DMS153 treated with DMSO at 0.1 percent for 48 hours (cell line): ENCODE measurements around the gene SLC44A1.

Experiments used
- DNase-seq: peaks from one replicate; lab custom pipeline; 2025; ENCODE audit not compliant: unreplicated experiment; lab: John Stamatoyannopoulos, UW

Gene SLC44A1

GRCh38 chr9:105385381-105385985 is 141.0 kb downstream of the SLC44A1 start:
- DNase-seq: no peak

DNA sequence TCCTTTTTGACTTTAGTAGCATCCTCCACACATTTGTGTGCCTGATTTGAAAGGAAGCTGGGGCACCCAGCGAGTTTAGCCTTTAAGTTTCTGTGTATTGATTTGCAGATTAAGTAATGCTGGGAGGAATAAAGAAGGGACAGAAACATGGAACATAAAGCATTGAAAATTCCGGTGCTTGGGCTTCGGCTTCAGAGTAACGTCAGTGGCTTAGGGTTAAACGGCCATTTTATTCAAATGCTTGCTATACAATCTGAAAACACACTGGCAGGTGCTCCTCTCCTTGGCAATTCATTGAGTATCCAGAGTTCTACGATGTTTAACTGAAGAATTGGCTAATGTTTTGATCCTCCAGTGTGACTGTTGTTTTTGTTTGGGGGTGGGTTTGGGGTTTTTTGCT is 145.3 kb downstream of the SLC44A1 start:
- DNase-seq: no peak

DNA sequence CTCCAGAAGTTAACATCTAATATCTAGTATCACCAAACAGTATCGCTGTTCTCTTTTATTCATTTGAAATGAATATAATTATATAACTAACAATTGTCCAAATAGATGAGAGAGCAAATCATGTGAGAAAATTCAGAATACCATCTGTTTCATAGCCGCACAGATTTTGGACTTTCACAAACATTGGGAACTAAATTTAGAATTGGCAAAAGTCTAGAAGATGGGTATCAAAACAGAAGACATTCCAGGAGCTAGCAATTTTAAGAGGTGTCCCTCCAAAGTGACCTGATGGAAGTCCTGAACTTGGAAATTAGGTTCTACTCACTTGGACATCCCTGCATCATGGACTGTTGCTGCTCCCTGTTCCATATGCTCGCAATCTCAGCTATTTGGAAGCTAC is 146.4 kb downstream of the SLC44A1 start:
- no peak for DNase-seq

- DNase-seq: no peak
Measured at GRCh38 chr9:105391288-105391687, 146.8 kb downstream of the SLC44A1 start.

- DNase-seq: no peak
Measured at GRCh38 chr9:105392531-105392930, 148.1 kb downstream of the SLC44A1 start.

DNA sequence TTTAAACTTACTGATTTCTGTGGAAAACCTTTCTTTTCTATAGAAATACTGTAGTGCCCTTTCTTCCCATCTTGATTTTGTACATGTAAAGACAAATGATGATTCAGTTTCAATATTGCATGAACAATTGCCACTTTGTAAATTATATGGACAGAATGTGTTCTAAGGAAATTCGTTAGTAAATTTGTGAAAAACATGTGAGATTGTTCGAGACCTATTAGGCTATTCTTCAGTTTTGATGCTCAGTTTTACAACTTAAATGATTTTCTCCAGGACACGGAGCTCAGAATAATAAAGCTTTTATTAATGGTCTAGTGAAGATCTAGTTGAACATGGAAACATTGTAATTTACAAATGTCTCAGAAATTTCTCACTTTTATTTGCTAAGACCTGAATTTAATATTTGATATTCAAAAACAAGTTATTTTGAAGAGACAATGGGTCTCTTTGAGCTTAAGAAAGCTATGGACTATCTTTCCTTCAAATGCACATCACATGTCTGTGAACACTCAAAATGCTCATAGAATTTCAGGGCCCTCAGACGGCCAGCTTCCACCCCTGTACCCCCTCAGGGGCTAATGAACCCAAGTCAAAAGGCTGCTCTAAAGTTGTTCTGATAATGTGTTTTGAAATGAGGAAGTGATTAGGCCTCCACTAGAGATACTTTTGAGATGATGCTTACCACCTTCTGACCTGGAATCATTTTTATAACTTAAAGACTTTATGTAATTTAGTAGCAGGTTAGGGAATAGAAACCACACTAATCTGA is 149.3 kb downstream of the SLC44A1 start:
- DNase-seq: no peak

DNA sequence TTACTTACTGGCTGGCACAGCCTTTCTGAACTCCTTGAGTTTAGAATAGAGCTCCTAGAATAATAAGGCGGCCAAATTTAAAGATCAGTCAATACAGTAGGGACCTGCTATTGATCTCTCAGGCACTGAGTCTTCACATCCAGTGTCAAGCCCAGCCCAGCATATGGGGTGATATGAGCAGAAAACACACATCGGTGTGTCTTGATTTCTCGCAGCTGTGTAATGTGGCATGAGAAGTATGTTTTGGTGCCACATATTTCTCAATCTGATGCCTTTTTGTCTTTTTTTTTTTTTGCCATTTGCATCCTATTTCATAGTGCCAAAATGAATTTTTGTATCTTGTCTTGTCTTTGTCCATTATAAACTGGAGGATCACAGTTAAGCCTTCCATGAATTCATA is 152.0 kb downstream of the SLC44A1 start:
- DNase-seq: no peak

- no peak for DNase-seq
Measured at GRCh38 chr9:105396901-105397300, 152.4 kb downstream of the SLC44A1 start.

- no peak for DNase-seq
Measured at GRCh38 chr9:105399117-105399516, 154.7 kb downstream of the SLC44A1 start.

GRCh38 chr9:105401651-105402050 is 157.2 kb downstream of the SLC44A1 start:
- no peak for DNase-seq

GRCh38 chr9:105403552-105404248 is 159.2 kb downstream of the SLC44A1 start:
- DNase-seq: no peak

DNA sequence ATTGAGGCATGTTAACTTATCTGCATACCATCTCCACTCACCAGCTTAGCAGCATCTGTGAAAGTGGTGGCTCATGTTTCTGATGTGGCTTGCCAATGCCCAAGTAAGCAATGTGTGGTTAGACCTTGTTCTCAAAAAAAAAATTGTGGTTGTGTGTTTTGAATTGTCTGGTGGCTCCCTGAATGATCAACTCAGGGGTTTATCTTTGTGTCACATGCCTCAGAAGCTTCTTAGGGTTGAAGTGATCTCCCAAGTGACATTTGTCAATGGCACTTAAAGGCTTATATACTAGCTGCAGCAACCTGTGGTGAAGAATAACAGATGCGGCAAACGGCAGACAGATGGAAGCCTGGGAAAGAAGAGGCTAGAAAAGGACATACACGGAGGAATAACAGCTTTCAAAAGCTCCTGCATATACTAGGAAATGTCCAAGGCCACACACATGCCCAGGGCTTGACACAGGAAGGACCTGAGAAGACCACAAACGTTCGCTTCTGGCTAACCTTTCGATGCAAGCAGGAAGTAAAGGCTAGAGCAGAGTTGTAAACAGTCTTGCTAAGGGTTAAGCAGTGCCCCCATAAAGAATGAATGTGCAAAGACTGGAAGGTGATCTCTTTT is 161.2 kb downstream of the SLC44A1 start:
- no peak for DNase-seq

DNA sequence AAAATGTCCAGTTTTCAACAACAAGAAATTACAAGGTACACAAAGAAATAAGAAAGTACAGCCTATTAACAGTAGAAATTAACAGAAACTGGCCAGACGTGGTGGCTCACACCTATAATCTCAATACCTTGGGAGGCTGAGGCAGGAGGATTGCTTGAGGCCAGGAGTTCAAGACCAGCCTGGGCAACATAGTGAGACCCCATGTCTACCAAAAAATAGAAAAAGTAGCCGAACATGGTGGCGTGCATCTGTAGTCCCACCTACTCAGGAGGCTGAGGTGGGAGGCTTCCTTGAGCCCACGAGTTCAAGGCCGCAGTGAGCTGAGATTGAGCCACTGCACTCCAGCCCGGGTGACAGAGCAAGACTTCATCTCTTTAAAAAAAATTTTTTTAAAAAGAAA is 161.9 kb downstream of the SLC44A1 start:
- DNase-seq: no peak

DNA sequence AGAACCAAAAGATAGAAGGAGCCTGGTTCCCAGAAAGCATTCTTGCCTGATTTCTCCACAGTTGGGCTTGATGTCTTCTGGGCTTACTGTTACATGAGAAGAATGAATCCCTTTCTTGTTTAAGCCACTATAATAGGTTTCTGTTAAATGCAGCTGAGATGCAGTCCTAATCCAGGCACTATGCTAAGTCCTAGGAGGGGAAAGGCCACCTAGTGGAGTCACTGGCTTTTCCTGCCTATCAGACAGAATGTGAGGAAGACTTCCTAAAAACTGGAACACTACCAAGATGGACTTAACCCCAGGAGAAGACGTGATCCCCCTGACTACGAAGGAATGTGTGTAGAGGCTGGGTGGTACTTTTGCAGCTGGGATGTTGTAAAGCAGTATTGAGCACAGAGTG is 169.1 kb downstream of the SLC44A1 start:
- DNase-seq: no peak

DNA sequence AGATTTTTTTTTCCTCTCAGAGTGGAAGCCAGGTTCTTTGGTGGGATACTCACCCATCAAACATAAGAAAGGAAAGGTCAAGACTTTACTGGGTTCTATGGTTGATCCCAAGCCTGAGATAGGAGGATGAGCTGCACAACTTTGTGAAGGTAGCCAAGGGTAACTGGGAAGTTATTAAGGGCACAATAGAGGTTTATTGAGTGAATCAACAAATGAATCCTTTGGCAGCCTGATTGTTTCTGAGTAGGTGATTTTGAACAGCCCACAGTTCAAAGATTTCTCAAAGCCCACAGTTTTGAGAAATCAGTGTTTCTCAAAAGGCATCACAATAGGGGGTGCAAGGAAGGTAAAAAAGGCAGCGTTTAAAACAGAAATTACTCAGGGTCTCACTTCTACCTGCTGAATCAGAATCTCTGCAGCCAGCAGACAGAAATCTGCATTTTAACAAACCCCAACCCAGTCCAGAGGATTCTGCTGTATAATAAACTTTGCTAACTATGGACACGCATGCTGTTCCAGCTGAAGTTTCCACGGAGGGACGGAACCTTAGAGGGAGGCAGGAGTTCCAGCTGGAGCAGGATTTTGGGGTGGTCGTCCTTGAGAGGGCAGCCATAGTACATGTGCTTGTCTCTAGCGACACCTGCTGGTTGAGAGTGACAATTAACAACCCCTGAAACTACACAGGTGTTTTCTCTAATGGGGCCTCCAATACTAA is 170.7 kb downstream of the SLC44A1 start:
- DNase-seq: peak; percentile 47

DNA sequence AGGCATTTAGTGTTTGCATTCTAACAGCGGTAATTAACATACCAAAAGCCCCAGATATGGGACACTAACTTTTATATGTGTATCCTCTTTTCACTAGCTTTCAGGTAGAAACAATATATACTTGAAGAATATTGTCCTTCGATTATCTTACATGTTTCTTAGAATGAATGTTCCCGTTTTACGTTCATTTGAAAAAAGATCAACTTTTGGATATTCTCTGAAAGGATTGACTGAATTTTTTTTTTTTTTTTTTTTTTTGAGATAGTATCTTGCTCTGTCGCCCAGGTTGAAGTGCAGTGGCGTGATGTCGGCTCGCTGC is 171.2 kb downstream of the SLC44A1 start:
- no peak for DNase-seq

- no peak for DNase-seq
Measured at GRCh38 chr9:105416840-105417239, 172.4 kb downstream of the SLC44A1 start.

DNA sequence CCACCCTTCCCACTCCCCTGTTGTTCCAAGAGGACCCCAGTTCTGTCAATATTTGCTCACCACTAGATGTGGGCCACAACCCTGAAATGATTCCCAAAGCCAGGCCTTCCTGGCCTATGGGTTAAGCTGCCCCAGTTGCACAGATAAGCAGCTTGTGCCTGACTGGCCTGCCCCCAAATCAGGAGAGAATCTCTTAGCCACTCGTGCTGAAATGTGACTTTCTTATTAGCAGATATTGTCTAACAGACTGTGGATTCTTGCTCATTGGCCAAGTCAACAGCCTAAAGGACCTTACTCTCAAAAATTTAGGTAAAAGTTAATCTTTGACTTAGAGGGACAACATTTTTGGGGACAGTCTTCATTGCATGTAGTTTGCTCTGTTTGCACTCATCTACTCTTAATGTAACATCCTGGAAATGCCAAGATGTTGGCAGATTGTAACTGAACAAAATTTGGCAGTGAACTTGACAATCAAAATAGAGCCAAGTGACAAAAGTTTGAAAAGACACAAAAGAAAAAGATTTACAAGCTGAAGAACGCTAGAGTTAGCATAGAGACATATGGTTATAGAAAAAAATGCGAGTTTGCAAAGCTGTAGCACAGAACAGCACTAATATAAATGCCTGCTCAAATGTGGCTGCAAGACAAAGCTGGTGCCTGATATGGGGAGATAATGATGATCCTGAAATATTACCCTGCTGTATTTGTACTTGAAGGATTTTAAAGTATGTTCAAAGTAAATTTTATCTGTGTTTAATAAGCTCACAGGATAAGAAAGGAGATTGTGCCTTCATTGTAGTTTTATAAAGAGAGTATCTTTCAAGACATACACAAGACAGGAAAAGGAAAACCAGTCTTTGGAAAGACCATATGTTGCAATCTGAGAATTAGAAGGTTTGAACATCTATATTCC is 174.4 kb downstream of the SLC44A1 start:
- no peak for DNase-seq

DNA sequence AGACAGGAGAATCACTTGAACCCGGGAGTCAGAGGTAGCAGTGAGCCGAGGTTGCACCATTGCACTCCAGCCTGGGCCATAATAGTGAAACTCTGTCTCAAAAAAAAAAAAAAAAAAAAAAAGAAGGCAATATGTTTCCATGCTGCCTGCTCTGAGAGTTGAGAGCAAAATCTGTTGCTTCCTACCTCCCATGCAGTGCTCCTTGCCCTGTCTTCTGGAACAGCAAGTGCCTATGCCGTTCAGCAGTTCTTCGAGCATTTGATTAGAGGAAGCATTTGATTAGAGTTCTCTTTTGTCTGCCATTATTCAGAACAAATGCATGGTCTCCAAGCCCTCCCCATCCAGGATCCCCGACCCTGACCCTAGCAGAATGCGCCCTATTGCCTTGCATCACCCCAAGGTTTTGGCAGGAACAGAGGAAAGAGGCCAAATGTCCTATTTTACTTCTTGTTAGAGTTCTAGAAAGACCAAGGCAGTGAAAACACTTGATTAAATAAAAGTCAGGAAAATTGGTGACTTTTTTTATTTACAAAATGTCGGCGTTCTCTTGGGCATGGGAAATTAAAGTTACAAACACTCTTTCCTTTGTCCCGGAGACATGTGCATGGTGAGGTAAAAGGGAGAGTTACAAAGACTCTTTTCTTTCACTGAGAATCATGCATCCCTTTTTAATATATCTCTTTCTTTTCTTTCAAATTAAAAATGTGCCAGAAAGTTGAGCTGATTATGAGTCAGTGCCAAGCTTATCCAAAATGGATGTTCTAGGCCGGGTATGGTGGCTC is 175.6 kb downstream of the SLC44A1 start:
- DNase-seq: no peak

DNA sequence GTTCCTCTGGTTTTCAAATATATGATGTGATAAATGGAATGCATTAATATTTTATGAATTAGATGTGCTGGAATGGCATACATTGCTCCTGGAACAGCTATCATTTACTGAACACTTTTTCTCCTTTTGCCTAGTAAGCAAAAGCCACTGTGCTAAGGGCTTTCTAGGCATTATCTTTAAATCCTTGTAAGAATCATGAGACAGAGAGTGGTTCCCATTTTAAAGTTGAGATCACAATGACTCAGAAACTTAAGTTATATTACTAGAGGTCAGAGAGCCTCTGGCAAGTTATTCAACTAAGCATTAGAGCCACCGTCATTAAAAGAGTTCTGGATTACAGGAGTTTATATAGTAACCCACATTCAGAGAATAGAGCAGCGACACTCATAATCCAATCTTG is 176.7 kb downstream of the SLC44A1 start:
- no peak for DNase-seq
